HepG2 (cell line): ENCODE results near the gene SUPT4H1. TPM values are rescaled to one million over a fixed set of nuclear protein-coding genes. Genes with fewer than 3 reads are reported as not detected.

Experiments used
- BRCA1 ChIP-seq: sonication (generic); formaldehyde crosslinking; IDR thresholded peaks from 2 replicates; pipeline ENCODE4 v1.4.0; 2020; ENCODE audit warnings: missing genetic modification reagents
- CTCF ChIP-seq: sonication (generic); formaldehyde crosslinking; IDR thresholded peaks from 2 replicates; pipeline ENCODE4 v1.5.0; 2020; ENCODE audit warnings: mild to moderate bottlenecking, missing genetic modification reagents, moderate library complexity
- DMAP1 ChIP-seq: IDR thresholded peaks from 2 replicates; pipeline ENCODE4 v1.6.1; 2016
- ETV5 ChIP-seq: IDR thresholded peaks from 2 replicates; pipeline ENCODE4 v1.6.1; 2018; ENCODE audit warnings: missing biosample characterization, missing genetic modification reagents, inconsistent platforms, borderline replicate concordance
- HNRNPH1 ChIP-seq: fragments of 200-400 bp; formaldehyde crosslinking; optimal IDR thresholded peaks from 2 replicates; pipeline ENCODE3; 2017; ENCODE audit warnings: mild to moderate bottlenecking, low read depth, low read length
- KLF11 ChIP-seq: IDR thresholded peaks from 2 replicates; pipeline ENCODE4 v1.6.1; 2016; ENCODE audit warnings: missing compliant biosample characterization
- LBX2 ChIP-seq: sonication (generic); formaldehyde crosslinking; IDR thresholded peaks from 2 replicates; pipeline ENCODE4 v1.5.0; 2020; ENCODE audit warnings: missing genetic modification reagents, mild to moderate bottlenecking, borderline replicate concordance
- SOX13 ChIP-seq, 3 experiments: fragments of 450-650 bp in 1 of 3; sonication (generic) in 1 of 3; formaldehyde crosslinking in 1 of 3; IDR thresholded peaks in 2 of 3; conservative IDR thresholded peaks in 1 of 3; 2 replicates each; pipeline versions ENCODE4 v1.5.0 to v1.6.1; 2016 to 2020; ENCODE audit warnings: antibody characterized with exemption in 1 of 3, mild to moderate bottlenecking in 1 of 3, missing compliant biosample characterization in 1 of 3, missing genetic modification reagents in 1 of 3, moderate library complexity in 1 of 3
- ZBED4 ChIP-seq: sonication (generic); formaldehyde crosslinking; IDR thresholded peaks from 2 replicates; pipeline ENCODE4 v1.4.0; 2020; ENCODE audit warnings: missing genetic modification reagents, borderline replicate concordance
- ZFYVE20 ChIP-seq: sonication (generic); formaldehyde crosslinking; IDR thresholded peaks from 2 replicates; pipeline ENCODE4 v1.8.0; 2023; ENCODE audit warnings: low read depth, mild to moderate bottlenecking, moderate library complexity, missing genetic modification reagents, borderline replicate concordance
- ZMYM2 ChIP-seq: sonication (generic); formaldehyde crosslinking; IDR thresholded peaks from 2 replicates; pipeline ENCODE4 v1.8.0; 2022; ENCODE audit warnings: mild to moderate bottlenecking, missing genetic modification reagents
- ZNF510 ChIP-seq: sonication (generic); formaldehyde crosslinking; IDR thresholded peaks from 2 replicates; pipeline ENCODE4 v1.4.0; 2020; ENCODE audit warnings: low read depth, mild to moderate bottlenecking, missing genetic modification reagents
- ZNF550 ChIP-seq: sonication (generic); formaldehyde crosslinking; IDR thresholded peaks from 2 replicates; pipeline ENCODE4 v1.4.0; 2020; ENCODE audit warnings: mild to moderate bottlenecking, missing genetic modification reagents, borderline replicate concordance
- ZNF556 ChIP-seq: sonication (generic); formaldehyde crosslinking; IDR thresholded peaks from 2 replicates; pipeline ENCODE4 v1.4.0; 2020; ENCODE audit warnings: mild to moderate bottlenecking, missing genetic modification reagents, borderline replicate concordance
- ZNF619 ChIP-seq: sonication (generic); formaldehyde crosslinking; IDR thresholded peaks from 2 replicates; pipeline ENCODE4 v1.4.0; 2020; ENCODE audit warnings: mild to moderate bottlenecking, missing genetic modification reagents
- ZNF672 ChIP-seq: sonication (generic); formaldehyde crosslinking; IDR thresholded peaks from 2 replicates; pipeline ENCODE4 v1.8.1; 2022; ENCODE audit warnings: missing genetic modification reagents
- ZNF720 ChIP-seq: sonication (generic); formaldehyde crosslinking; IDR thresholded peaks from 2 replicates; pipeline ENCODE4 v1.4.0; 2020; ENCODE audit warnings: missing genetic modification reagents
- ZNF75D ChIP-seq: sonication (generic); formaldehyde crosslinking; IDR thresholded peaks from 2 replicates; pipeline ENCODE4 v1.8.1; 2023; ENCODE audit warnings: missing genetic modification reagents, mild to moderate bottlenecking, borderline replicate concordance
- ZNF770 ChIP-seq: sonication (generic); formaldehyde crosslinking; IDR thresholded peaks from 2 replicates; pipeline ENCODE4 v1.5.0; 2020; ENCODE audit warnings: mild to moderate bottlenecking, missing genetic modification reagents
- polyA plus RNA-seq, 8 experiments: library from polyadenylated mRNA; depleted of rRNA in 3 of 8; stranded (reverse) in 7 of 8; unstranded in 1 of 8; fragments of >200 nt; fragmentation: Illumina TruSeq in 4 of 8; extraction: Trizol in 4 of 8; gene quantifications; 2 replicates each; pipeline versions ENCODE4 v1.2.1 to v1.2.3, GENCODE V29; 2011 to 2016; ENCODE audit warnings: low read depth in 4 of 8, missing spikeins in 1 of 8, mixed read lengths in 1 of 8; ENCODE audit not compliant: insufficient read depth in 1 of 8
- total RNA-seq, 5 experiments: library from RNA; depleted of rRNA; stranded (reverse); fragments of >200 nt; fragmentation: Illumina TruSeq; extraction: Trizol; gene quantifications; 2 replicates each; pipeline ENCODE4 v1.2.3, GENCODE V29; 2016; ENCODE audit warnings: low read depth in 1 of 5
- TF ChIP-seq, protein P1 (sequence below): sonication (generic); formaldehyde crosslinking; IDR thresholded peaks from 2 replicates; pipeline ENCODE4 v1.4.0; 2020; ENCODE audit warnings: mild to moderate bottlenecking, missing genetic modification reagents

SUPT4H1 gene
- total and polyA plus RNA-seq, 2 of the 13 experiments (the other 11 are each of a cell fraction or from before 2014, with no cell fraction given): 155 to 244 TPM

GRCh38 chr17:58391302-58391984 is 39.4 kb upstream of the SUPT4H1 start (continued):
- TF ChIP-seq ZBED4 (CRISPR knock-in tag): peak; percentile 76; the same call in 1 of the 2 replicates
- TF ChIP-seq ZNF550 (CRISPR knock-in tag): no peak
- peak; percentile 73 for TF ChIP-seq ZMYM2
- peak; percentile 20; the same call in 1 of the 2 replicates for TF ChIP-seq ZNF672 (CRISPR knock-in tag)
- no peak for TF ChIP-seq LBX2 (CRISPR knock-in tag)
- TF ChIP-seq ZNF770: peak; percentile 65
- peak; percentile 87 for TF ChIP-seq DMAP1 (CRISPR knock-in tag)
- TF ChIP-seq HNRNPH1: peak; percentile 44
- peak; percentile 99 for TF ChIP-seq ZNF556 (CRISPR knock-in tag)
- peak; percentile 87 for TF ChIP-seq KLF11 (CRISPR knock-in tag)
- peak; percentile 99 for TF ChIP-seq SOX13 (IDR thresholded peaks at IDR 0.05)
- TF ChIP-seq SOX13 (CRISPR knock-in tag; conservative IDR thresholded peaks at IDR 0.05 in 1 of 2, IDR thresholded peaks at IDR 0.05 in 1 of 2): peak in 1 of 2 experiments; percentile 100; a peak in 2 of 4 replicates
- peak; percentile 92; the same call in 1 of the 2 replicates for TF ChIP-seq ETV5 (CRISPR knock-in tag)
- no peak for TF ChIP-seq ZNF75D (CRISPR knock-in tag)
- TF ChIP-seq ZFYVE20: no peak
- peak; percentile 85 for TF ChIP-seq BRCA1 (CRISPR knock-in tag)
- no peak; the same call in 1 of the 2 replicates for TF ChIP-seq ZNF619
- TF ChIP-seq CTCF (CRISPR knock-in tag): peak; percentile 24; the same call in 1 of the 2 replicates
- TF ChIP-seq, protein P1, sequence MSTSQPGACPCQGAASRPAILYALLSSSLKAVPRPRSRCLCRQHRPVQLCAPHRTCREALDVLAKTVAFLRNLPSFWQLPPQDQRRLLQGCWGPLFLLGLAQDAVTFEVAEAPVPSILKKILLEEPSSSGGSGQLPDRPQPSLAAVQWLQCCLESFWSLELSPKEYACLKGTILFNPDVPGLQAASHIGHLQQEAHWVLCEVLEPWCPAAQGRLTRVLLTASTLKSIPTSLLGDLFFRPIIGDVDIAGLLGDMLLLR (CRISPR knock-in tag): peak; percentile 88
- no peak for TF ChIP-seq ZNF720 (CRISPR knock-in tag)
- peak; percentile 91; the same call in 1 of the 2 replicates for TF ChIP-seq ZNF510 (CRISPR knock-in tag)
